ENCODE data around the gene GPR45.

Gene GPR45

DNA sequence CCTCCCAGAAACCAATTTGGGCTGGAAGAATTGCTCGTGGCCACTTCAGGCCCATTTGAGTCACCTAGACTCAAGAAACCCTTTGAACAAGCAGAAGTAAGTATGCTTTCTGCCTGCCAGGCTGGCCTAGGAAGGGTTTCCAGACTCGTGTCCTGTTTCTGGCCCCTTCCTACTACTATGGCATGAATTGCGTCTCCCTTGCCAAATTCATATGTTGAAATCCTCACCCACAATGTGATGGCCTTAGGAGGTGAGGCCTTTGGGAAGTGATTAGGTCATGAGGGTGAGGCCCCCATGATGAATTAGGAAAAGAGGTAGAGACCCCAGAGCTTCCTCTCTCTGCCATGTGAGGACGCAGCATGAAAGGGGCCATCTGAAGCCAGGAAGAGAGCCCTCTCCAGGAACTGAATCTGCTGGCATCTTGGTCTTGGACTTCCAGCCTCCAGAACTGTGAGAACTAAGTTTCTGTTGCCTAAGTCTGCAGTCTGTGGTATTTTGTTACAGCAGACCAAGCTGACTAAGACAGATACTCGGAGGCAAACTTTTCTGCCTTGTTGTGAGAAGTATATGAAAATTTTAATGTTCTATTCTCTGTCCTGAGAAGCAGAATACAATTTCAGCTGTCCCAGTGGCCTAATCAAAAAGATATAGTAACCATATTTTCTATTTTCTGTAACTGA lies 13.1 kb downstream of the GPR45 start:
- DNase-seq (ENCODE audit: low read depth): no peak

DNA sequence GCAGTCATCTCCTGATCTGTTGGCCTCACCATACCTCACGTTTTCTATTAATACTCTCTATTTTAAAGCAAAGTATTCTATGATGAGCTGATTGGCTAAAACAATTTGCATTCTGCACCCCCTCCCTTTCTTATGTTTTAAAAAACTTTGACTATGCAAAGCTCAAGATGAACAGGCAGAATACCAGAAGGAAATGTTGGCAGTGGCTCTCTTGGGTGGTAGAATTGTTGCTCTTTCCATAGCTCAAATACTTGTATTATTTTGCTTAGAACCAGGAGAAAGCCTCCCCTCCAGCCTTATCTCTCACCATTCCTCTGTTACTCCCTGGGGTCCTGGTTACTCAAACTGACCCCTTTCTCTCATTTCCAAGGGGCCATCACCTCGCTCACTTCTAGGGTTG lies 14.4 kb downstream of the GPR45 start:
- DNase-seq (ENCODE audit: low read depth): no peak

DNA sequence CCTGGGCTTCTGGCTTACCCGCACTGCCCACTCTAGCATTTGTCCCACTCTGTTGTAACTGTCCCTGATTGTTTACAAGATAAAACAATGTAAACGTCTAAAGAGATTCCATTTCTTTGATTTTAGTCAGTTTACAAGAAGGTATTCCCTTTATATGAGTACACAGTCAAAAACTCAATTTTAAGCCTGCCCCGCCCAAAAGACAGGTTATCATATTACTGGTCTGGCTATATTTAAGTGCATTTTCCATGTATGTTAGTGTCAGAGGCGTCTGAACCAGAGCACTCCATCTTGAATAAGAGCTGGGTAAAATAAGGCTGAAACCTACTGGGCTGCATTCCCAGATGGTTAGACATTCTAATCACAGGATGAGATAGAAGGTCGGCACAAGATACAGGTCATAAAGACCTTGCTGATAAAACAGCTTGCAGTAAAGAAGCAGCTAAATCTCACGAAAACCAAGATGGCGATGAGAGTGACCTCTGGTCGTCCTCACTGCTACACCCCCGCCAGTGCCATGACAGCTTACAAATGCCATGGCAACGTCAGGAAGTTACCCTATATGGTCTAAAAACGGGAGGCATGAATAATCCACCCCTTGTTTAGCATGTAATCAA lies 15.0 kb downstream of the GPR45 start:
- no peak for DNase-seq (ENCODE audit: low read depth)

DNA sequence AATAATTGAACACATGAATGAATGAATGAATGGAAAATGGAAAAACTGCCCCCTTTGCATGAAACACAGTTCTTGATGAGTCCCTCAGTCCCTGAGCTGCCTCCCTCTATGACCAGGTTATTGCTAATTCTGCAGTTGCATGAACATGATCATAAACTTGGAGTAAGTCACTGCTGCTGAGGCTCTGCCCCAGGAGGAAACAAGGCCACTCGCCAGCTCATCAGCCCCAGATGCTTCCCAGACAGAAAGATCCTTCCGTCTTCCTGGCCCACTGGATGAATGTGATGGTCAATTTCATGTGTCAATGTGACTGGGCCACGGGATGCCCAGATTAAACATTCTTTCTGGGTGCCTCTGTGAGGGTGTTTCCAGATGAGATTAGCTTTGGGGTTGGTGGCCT lies 16.4 kb downstream of the GPR45 start:
- no peak for DNase-seq (ENCODE audit: low read depth)

DNA sequence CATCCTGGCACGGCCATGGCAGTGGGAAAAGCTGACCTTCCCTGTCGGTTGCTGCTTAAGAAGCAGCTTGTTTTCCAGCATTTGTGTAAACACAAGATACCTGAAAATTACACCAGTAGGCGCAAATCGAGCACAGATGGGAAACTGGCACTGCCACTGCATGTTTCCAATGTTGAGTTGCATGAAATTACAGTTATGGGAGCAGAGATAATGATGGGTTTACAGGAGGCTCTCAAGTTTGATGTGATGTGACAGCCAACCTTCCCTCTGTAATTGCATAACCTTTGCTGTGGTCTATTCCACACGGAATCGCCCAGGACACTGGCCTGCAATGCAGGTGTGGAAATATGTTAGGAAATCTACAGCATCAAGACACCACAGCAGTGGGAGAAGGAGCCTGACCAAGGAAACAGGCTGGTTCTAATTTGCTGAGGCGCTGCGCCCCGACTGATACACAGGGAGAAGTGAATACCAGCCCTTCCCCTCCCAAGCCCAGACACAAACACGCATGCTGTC lies 17.4 kb downstream of the GPR45 start:
- no peak for DNase-seq (ENCODE audit: low read depth)

DNA sequence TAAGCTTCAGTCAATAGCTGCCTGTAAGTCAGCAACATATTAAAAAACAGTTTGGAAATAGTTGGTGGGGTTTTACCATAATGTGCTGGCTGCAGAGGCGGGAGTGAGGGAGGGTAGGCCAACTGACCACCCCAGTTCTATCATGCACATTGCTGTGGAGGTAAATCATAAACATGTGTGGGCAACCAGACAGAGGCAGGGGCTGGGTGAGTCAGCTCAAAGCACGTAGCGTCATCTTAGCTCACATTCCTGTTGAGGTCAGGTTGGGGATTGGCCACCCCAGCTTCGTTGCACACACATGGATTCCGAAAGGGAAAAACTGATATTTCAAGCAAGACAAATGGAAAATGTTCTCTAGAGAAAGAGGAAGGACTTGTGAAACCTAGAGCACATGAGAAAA lies 19.5 kb downstream of the GPR45 start:
- no peak for DNase-seq (ENCODE audit: low read depth)

DNA sequence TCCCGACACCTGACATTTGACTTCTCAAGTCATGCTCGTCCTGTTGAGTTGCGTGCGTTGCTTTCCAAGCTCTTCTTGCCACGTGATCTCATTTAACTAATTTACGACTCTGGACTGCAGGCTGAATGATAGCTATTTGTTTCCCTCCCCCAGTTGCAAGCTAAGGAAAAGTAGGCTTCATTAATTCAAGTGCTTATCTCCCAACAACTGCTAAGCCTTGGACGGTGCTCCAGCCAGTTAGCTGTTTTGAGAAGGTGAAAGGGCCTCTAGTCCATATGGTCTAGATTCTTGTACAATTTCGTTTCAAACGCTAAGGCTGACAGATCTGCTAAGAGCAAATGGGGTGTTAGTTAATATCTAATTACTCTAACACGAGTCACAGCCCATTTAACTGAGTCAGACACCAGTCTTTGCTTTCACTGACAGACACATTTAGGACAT lies 21.1 kb downstream of the GPR45 start:
- DNase-seq (ENCODE audit: low read depth): no peak

DNA sequence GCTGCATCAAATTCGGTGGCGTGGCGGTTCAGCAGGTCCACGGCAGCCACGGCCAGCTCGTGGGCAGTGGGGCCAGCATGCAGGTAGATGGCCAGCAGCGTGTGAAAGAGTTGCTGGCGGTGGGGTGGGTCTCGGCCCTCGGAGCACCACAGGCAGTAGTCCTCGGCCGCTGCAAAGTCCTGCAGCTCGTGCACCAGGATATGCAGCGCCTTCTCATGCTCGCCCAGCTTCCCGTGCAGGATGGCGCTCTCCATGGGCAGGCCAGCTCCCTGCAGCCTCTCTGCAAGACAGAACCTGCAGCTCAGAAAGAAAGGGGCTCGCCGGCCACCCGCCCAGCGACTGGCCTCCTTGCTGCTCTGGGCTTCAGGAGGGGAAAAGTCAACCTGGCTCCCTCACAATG lies 27.9 kb downstream of the GPR45 start:
- no peak for DNase-seq (ENCODE audit: low read depth)

DNA sequence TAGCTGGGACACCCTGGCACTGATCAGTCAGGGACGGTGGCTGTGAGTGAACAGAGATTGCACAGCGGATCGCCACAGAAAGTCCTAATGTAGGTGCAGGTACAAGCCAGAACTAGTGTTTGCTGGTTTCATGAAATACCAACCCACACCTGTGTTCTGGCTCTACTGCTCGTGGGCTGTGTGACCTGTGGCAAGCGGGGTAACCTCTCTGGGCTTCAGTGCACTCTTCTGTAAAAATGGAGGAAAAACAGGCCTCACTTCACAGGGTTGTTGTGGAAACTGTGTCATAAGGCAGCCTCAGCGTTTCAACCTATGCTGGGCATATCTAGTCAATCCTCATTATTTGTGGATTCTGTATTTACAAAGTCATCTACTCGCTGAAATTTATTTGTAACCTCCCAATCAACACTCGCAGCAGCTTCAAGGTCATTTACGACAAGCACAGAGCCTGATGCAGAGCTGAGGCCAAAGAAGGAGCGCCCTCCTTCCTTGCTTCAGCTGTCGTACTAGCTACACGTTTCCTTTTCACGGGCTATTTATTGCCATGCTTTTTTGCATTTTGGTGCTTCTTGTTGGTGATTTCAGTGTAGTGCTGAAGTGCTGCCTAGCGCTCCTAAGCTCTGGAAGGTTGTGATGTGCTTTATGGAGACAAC lies 30.0 kb downstream of the GPR45 start:
- DNase-seq (ENCODE audit: low read depth): no peak

DNA sequence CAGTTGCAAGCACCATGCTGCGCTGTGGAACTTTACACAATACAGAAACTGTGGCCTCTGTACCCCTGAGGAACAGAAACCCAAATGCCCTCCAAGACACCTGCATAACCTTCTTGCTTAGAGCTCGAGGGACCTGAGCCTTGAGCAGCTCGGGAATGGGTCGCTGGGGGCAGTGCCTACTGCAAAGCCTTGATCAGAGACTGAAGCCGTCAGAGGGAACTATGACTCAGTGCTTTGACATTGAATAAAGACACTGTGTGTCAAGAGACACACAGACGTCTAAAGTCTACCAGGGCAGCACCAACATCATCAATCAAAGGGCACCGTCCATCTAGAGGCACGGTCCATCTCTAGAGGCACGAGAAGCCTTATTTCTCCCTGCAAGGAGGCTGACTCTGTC lies 30.6 kb downstream of the GPR45 start:
- no peak for DNase-seq (ENCODE audit: low read depth)

DNA sequence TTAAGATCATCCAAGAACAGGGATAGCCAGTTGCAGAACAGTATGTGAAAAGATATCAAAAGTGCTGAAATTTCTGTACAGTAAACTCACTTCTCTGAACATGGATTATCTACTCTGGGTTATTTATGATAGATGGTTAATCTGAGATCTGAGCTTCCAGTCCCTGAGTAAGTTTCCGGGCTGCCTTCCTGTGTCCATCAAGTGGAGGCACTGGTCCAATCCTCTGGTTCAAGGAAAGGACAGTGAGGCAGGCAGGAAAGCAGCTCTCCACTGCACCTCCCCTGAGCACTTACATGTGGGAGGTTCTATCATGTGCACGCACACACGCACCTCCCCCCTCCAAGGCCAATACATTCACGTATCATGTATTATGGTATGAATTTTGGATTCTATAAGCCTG lies 32.5 kb downstream of the GPR45 start:
- DNase-seq (ENCODE audit: low read depth): no peak

DNA sequence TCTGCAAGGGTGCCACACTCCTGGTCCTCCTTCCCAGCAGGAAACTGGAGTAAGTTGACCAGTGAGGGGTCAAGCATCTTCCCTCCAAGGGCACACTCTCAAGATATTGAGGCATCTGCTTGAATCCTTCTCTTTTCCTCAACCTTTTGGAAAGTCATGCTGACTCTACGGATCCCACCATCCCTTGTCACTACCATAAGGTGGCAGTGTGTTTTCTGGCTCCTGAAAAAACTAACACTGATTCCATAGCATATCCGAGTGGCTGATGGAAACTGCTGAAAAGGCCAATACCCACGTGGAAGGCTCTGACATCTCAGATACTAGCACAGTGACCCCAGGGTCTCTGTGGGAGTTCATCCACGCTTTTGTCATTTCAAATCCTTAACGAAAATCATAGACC lies 37.1 kb downstream of the GPR45 start:
- DNase-seq (ENCODE audit: low read depth): no peak

DNA sequence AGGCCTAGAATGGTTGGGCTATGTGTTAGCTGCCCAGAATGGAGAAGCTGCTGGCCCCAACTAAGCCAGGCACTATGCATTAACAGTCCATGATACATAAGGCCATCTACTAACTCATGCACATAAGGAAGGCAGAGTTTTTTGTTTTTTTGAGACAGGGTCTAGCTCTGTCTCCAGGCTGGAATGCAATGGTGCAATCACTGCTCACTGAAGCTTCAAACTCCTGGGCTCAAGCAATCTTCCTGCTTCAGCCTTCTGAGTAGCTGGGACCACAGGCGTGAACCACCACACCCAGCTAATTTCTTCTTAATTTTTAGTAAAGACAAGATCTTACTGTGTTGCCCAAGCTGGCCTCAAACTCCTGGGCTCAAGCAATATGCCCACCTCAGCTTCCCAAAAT lies 37.6 kb downstream of the GPR45 start:
- DNase-seq (ENCODE audit: low read depth): no peak

DNA sequence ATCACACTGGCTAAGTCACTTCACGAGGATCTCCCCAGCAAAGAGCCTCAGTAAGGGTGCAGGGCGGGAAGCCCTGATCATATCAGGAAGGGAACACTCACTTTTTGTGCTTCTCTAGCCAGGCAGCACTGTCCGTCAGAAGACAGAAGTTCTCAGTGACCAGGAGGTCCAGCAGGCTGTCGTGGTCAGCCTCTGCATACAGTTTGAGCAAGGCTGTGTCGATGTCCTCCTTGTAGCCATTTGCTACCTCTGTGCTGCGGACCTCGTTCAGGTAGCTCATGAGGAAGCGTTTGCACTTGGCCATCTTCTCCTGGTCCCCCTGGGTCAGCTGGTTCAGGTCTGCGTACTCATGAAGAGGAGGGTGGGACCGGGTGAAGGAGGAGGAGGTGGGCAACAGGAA lies 38.7 kb downstream of the GPR45 start:
- DNase-seq (ENCODE audit: low read depth): no peak

DNA sequence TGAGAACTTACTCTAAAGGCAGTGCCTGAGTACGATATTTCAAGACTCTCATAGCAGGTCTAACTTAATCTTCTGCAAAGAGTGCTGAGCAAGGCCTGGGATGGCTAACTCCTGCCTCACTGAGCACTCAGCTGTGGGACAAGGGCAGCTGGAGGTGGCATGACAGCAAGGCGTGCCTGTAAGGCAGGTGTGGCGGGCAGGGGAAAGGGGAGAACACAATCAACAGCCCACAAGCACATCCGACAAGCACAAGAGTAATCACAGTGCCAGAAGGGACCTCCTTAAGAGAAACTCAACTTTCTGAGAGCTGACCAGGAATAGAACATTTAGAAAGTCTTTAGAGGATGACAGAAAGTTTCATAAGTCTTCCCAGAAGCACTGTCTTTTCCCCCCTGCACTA lies 42.0 kb downstream of the GPR45 start:
- DNase-seq (ENCODE audit: low read depth): no peak

DNA sequence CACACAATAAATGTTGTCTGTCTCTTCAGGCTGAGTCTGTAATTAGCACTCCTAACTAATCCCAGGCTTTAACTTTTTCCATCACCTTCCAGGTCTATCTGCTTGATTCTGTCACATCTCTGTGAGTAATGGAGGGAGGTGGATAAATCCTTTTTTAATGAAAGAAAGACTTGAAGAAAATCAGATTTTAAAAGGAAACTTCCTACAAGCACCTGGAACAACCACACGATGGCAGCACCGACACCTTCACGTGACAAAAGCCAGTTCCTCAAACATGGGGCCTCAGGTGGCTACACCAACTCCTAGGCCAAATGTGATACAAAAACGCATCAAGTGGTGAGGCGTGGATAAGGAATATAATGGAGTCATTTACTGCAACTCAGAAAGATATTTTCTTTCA lies 46.1 kb downstream of the GPR45 start:
- DNase-seq (ENCODE audit: low read depth): no peak

DNA sequence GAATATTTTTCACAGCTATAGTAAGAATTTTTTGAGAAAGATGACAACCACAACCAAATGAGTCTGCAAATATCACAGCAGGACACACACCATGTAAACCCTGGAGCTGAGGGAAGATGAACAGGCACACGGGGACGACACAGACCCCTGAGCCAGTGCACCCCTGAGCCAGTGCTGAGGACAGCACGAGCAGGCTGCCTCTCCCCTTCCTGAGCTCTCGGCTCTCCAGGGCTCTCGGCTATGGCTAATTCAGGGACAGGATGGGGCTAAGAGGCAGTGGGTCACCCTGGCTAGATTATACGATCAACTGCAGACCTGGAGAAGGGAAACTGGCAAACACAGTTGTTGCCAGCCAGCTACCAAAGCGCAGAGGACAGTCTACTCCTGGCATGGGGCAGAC lies 46.6 kb downstream of the GPR45 start:
- no peak for DNase-seq (ENCODE audit: low read depth)

DNA sequence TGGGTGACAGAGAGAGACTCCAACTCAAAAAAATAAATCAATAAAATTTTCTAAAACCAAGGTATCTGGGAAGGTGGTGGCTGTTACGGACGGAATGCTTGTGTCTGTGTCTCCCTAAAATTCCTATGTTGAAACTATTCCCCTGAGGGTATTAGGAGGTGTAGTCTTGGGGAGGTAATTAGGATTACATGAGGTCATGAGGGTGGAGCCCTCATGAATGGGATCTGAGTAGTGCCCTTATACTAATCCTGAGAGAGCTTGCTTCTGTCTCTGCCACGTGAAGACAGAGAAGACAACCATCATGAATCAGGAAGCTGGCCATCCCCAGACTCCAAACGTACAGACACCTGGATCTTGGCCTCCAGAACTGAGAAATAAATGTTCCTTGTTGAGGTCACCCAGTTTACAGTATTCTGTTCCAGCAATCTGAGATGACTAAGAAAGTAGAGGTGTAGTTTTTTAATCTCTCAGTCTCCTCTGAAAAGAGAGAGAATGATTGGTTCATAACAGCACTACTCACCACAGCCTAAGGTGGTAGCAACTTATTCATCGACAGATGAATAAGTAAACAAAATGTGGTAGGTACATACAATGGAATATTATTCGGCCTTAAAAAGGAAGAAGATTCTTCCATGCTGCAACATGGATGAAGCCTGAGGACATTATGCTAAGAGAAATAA lies 49.6 kb downstream of the GPR45 start:
- DNase-seq (ENCODE audit: low read depth): no peak

DNA sequence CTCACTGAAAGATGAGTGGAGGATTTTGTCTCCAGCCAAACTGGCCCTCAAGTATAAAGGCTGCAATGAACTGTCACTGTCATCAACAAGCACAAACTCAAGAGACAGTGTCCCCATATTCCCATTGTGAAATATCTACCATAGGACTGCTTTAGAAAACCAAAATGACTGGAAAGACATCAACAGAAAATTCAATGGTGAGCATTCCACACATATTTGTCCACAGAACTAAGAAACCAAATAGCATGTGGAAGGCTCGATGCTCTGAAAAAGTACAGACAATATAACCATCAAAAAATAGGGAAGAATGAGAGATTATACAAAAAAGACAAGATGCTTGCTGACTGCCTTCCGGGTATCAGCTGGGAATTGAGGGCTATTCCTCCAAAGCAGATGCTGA lies 50.4 kb downstream of the GPR45 start:
- DNase-seq (ENCODE audit: low read depth): no peak

Data from T follicular helper cell (primary cell).